Progenitor cell of endocrine pancreas (in vitro differentiated cells): Measurements from ENCODE around the gene STX8. TPM values are rescaled to one million over a fixed set of nuclear protein-coding genes. Genes with fewer than 3 reads are reported as not detected.
A peak's percentile ranks its signal among the peaks of the same experiment; 100 is the strongest.
"Not testable (repeated sequence)": the region's sequence is repeated elsewhere in the genome, so short reads cannot be mapped to it uniquely, and the experiment has no call there.

Source experiments
- DNase-seq: peaks from one replicate; pipeline ENCODE4 v3.0.0; 2021; ENCODE audit warnings: low spot score; ENCODE audit not compliant: unreplicated experiment
- H3K27ac Mint-ChIP-seq: 2 replicates; pipeline ENCODE4 v1.8.0; 2021; ENCODE audit warnings: mild to moderate bottlenecking, moderate library complexity, mixed read lengths
- H3K27me3 Mint-ChIP-seq: 2 replicates; pipeline ENCODE4 v1.8.0; 2021; ENCODE audit warnings: mixed read lengths
- H3K36me3 Mint-ChIP-seq: 2 replicates; pipeline ENCODE4 v1.8.0; 2022; ENCODE audit warnings: mixed read lengths; ENCODE audit not compliant: insufficient read depth
- H3K4me1 Mint-ChIP-seq: 2 replicates; pipeline ENCODE4 v1.8.0; 2021; ENCODE audit warnings: low read depth, mixed read lengths
- H3K4me3 Mint-ChIP-seq: 2 replicates; pipeline ENCODE4 v1.8.0; 2021; ENCODE audit warnings: low read depth, mild to moderate bottlenecking, moderate library complexity, mixed read lengths
- H3K9me3 Mint-ChIP-seq: 2 replicates; pipeline ENCODE4 v1.8.0; 2021; ENCODE audit warnings: low read depth, mixed read lengths
- total RNA-seq: library from RNA; stranded (reverse); gene quantifications from 2 replicates; pipeline ENCODE4 v1.2.1, GENCODE V29; 2021
- TF ChIP-seq, protein P1 (sequence below): fragments of 200-600 bp; sonication (generic); IDR thresholded peaks from one replicate; pipeline ENCODE4 v1.5.0; 2021; ENCODE audit warnings: antibody characterized with exemption, mild to moderate bottlenecking; ENCODE audit not compliant: unreplicated experiment

Gene STX8
- total RNA-seq, 1 donor from 2014 or later, result 63.4 TPM

DNA sequence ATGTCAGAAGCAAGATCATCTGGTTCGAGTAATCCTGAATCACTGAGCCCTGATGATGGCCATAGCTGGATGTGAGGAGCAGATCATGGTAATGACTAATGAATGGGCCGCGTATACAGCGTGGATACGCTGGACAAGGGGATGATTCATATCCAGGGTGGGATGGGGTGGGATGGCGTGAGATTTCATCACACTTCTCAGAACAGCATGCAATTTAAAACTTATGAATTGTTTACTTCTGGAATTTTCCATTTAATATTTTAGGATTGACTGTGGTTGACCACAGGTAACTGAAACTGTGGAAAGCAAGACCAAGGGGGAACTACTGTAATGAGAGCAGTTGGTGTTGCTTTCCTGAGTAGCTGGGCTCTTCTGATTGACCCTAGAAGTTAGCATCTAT is 225.5 kb downstream of the STX8 start:
- Mint-ChIP-seq H3K27ac (peak overlapping the region; percentile 29), H3K4me1 (no peaks in the 10 kb centered on the region), H3K36me3 (no peaks in the 10 kb centered on the region), H3K27me3 (no peaks in the 10 kb centered on the region), H3K4me3 (no peak overlapping the region), H3K9me3 (no peaks in the 10 kb centered on the region)
- DNase-seq, result no peak
- TF ChIP-seq, protein P1, sequence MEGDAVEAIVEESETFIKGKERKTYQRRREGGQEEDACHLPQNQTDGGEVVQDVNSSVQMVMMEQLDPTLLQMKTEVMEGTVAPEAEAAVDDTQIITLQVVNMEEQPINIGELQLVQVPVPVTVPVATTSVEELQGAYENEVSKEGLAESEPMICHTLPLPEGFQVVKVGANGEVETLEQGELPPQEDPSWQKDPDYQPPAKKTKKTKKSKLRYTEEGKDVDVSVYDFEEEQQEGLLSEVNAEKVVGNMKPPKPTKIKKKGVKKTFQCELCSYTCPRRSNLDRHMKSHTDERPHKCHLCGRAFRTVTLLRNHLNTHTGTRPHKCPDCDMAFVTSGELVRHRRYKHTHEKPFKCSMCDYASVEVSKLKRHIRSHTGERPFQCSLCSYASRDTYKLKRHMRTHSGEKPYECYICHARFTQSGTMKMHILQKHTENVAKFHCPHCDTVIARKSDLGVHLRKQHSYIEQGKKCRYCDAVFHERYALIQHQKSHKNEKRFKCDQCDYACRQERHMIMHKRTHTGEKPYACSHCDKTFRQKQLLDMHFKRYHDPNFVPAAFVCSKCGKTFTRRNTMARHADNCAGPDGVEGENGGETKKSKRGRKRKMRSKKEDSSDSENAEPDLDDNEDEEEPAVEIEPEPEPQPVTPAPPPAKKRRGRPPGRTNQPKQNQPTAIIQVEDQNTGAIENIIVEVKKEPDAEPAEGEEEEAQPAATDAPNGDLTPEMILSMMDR, result no peak

DNA sequence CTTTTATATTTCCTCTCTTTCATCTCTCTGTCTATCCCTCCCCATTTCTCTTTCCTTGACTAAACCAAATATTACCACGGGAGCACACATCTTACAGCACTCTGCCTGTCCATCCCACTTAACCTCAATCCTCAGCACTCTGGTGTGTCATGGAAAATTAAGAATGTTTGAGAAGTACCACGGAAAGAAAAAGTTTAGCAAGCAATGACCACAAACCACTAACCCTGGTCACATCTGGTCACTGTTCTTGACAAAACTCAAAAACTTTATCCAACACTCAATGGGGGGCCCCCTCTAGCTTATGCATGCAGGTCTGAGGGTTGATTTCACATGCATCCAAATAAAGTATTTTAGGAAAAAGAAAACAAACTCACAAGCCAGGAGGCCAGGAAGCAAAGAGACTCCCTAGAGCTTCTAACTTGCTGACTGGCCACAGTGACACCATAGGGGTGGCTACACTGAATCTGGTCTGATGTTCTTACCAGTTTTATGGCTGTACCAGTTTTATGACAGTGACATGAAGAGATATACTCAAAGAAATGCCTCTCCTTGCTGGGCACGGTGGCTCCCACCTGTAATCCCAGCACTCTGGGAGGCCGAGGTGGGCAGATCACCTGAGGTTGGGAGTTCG is 229.2 kb downstream of the STX8 start:
- no peaks in the 10 kb centered on the region for H3K9me3 Mint-ChIP-seq
- no peaks in the 10 kb centered on the region for H3K27me3 Mint-ChIP-seq
- H3K4me1 Mint-ChIP-seq, result peaks cover 15% of the 10 kb centered on the region
- H3K36me3 Mint-ChIP-seq, result peaks cover 2% of the 10 kb centered on the region
- TF ChIP-seq, protein P1, result no peak
- no peak overlapping the region for H3K4me3 Mint-ChIP-seq
- DNase-seq, result no peak
- no peak overlapping the region for H3K27ac Mint-ChIP-seq

DNA sequence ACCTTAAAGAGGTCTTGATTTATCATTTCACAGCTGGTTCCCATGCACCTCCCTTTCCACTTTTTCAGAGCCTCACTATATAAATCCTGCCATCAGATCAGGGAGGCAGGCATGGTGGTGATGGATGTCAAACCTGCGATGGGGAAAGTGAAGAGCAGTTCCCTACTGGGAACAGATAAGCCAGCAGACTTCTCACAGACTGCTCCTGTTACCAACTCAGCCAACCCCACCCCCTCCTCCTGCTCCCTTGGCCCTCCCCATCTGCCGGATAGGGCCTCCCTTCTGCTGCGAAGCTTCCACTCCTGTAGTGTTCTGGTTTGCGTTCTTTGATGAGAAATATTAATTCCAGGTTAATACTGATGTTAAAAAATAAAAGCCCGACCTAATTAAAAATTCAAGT is 232.1 kb downstream of the STX8 start:
- H3K4me1 Mint-ChIP-seq, result peaks cover 25% of the 10 kb centered on the region

DNA sequence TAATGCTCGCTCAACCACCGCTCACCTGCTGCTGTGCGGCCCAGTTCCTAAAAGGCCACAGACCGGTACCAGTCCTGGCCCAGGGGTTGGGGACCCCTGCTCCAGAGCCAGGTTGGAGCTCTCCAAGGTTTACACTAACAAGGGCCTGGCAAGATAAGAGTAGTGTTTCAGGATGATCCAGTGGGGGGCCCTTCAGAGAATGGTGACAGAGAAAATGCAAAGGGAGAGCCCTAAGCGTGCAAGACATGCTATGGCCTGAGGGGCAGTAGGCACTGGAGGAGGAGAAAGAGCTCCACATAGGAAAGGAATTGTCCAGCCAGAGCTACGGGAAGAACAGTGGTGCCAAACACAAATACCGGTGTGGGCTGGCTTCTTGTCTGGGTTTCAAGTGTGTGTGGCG is 233.4 kb downstream of the STX8 start:
- Mint-ChIP-seq H3K36me3 (peaks cover 7% of the 10 kb centered on the region), H3K4me1 (peaks cover 25% of the 10 kb centered on the region), H3K9me3 (peaks cover 3% of the 10 kb centered on the region), H3K27me3 (no peaks in the 10 kb centered on the region), H3K4me3 (no peak overlapping the region), H3K27ac (no peak overlapping the region)
- TF ChIP-seq, protein P1, result no peak
- no peak for DNase-seq

More for the DNA sequence above, 232.1 kb downstream of the STX8 start:
- Mint-ChIP-seq H3K36me3 (peaks cover 4% of the 10 kb centered on the region), H3K4me3 (no peak overlapping the region), H3K9me3 (no peaks in the 10 kb centered on the region), H3K27ac (no peak overlapping the region), H3K27me3 (no peaks in the 10 kb centered on the region)
- TF ChIP-seq, protein P1, result no peak
- DNase-seq, result no peak

DNA sequence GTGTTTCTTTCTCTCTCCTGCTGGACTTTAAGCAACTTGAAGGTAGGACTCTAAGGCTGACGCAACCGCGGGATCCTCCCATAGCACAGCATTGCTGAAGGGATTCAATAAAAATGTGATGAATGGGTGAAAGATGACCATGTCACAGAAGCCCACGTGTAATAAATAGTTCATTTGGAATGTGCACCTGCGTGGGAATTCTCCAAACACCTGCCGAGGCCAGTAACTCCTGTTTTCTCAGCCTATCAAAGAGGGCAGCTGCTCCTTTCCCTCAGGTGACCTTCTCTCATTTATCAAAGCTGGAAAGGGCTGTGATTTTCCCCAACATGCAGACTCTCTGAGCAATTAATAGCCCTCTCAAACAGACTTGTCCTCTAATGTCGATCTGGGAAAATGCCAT is 235.7 kb downstream of the STX8 start:
- H3K4me3 Mint-ChIP-seq, result no peak overlapping the region
- peaks cover 8% of the 10 kb centered on the region for H3K9me3 Mint-ChIP-seq
- TF ChIP-seq, protein P1, result no peak
- H3K36me3 Mint-ChIP-seq, result peaks cover 12% of the 10 kb centered on the region
- peak overlapping the region; percentile 95 for H3K27ac Mint-ChIP-seq
- peaks cover 25% of the 10 kb centered on the region for H3K4me1 Mint-ChIP-seq
- DNase-seq, result no peak
- no peaks in the 10 kb centered on the region for H3K27me3 Mint-ChIP-seq

DNA sequence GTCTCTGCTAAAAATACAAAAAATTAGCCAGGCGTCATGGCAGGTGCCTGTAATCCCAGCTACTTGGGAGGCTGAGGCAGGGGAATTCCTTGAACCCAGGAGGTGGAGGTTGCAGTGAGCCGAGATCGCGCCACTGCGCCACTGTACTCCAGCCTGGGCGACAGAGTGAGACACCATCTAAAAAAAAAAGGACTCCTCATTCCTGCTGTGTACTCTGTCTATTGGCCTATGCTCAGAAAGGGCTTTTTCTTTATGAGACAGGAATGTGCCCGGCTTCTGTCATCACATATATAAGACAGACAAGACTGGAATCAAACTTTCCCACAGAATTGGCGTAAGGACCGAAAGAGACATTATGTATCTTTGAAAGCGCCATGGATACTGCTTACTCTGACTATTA is 236.1 kb downstream of the STX8 start:
- DNase-seq, result not testable (repeated sequence)
- H3K27ac Mint-ChIP-seq, result peak overlapping the region; percentile 95

More for the DNA sequence above, 236.1 kb downstream of the STX8 start:
- peaks cover 14% of the 10 kb centered on the region for H3K36me3 Mint-ChIP-seq
- not testable (repeated sequence) for H3K27me3 Mint-ChIP-seq, H3K4me3 Mint-ChIP-seq
- H3K4me1 Mint-ChIP-seq, result peaks cover 24% of the 10 kb centered on the region
- H3K9me3 Mint-ChIP-seq, result peaks cover 12% of the 10 kb centered on the region
